ENCODE measurements around the gene KLK7. TPM values are rescaled to one million over a fixed set of nuclear protein-coding genes. Genes with fewer than 3 reads are reported as not detected.

KLK7 gene
- total RNA-seq, 3 donors from 2014 or later, result not detected

DNA sequence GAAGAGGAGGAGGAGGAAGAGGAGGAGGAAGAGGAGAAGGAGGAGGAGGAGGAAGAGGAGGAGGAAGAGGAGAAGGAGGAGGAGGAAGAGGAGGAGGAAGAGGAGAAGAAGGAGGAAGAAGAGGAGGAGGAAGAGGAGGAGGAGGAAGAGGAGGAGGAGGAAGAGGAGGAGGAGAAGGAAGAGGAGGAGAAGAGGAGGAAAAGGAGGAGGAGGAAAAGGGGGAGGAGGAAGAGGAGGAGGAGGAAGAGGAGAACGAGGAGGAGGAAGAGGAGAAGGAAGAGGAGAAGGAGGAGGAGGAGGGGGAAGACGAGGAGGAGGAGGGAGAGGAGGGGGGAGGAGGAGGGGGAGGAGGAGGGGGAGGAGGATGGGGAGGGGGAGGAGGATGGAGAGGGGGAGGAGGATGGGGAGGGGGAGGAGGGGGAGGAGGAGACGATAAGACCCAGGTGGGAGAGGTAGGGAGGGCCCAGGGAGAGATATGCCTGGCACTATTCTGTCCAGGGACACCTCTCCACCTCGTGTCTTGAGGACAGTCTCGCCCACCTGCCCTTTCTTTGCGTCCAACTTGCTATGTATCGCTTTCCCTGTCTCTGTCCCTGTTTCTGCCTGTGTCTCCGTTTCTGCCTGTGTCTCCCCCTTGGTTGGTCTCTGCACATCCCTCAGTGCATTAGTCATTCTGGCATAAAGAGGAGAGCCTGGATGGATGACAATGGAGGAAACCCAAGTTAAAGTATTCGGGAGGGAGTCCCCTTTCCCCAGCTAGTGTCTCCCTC lies 23.8 kb downstream of the KLK7 start:
- intact Hi-C loops (cut with DNase I, micrococcal nuclease), result no loop called here
- H3K36me3 ChIP-seq (ENCODE audit: low read depth), result no peaks in the 10 kb centered on the region
- no peak for ATAC-seq
- TF ChIP-seq, protein P1, sequence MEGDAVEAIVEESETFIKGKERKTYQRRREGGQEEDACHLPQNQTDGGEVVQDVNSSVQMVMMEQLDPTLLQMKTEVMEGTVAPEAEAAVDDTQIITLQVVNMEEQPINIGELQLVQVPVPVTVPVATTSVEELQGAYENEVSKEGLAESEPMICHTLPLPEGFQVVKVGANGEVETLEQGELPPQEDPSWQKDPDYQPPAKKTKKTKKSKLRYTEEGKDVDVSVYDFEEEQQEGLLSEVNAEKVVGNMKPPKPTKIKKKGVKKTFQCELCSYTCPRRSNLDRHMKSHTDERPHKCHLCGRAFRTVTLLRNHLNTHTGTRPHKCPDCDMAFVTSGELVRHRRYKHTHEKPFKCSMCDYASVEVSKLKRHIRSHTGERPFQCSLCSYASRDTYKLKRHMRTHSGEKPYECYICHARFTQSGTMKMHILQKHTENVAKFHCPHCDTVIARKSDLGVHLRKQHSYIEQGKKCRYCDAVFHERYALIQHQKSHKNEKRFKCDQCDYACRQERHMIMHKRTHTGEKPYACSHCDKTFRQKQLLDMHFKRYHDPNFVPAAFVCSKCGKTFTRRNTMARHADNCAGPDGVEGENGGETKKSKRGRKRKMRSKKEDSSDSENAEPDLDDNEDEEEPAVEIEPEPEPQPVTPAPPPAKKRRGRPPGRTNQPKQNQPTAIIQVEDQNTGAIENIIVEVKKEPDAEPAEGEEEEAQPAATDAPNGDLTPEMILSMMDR (IDR thresholded peaks at IDR 0.05), result no peak
- DNase-seq, result no peak
- H3K4me1 ChIP-seq (ENCODE audit: low read depth), result no peaks in the 10 kb centered on the region
- no peak overlapping the region for H3K4me3 ChIP-seq
- H3K9me3 ChIP-seq, result no peaks in the 10 kb centered on the region

DNA sequence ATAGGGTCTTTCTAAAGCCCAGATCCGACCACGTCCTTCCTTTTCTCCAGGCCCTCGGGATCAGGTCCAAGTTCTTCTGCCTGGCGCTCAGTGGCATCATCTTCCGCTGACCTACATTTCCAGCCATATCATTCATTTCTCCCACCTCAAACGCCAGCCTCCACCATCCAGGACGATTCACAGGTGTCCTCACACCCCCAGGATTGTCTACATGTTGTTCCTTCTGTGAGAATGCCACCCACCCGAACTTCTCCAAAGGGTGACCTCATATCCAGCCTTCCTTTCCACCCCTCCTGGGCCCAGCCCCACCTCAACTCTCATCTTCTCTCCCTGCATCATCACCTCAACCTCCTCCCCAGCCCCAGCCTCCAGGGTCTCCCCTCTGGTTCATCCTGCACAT lies 26.1 kb downstream of the KLK7 start:
- H3K9me3 ChIP-seq, result no peaks in the 10 kb centered on the region
- ATAC-seq (no peak), DNase-seq (no peak)
- TF ChIP-seq, protein P1 (IDR thresholded peaks at IDR 0.05), result no peak
- H3K4me1 ChIP-seq (ENCODE audit: low read depth), result no peaks in the 10 kb centered on the region
- intact Hi-C loops (cut with DNase I, micrococcal nuclease), result no loop called here
- H3K36me3 ChIP-seq (ENCODE audit: low read depth), result no peaks in the 10 kb centered on the region
- no peak overlapping the region for H3K4me3 ChIP-seq

DNA sequence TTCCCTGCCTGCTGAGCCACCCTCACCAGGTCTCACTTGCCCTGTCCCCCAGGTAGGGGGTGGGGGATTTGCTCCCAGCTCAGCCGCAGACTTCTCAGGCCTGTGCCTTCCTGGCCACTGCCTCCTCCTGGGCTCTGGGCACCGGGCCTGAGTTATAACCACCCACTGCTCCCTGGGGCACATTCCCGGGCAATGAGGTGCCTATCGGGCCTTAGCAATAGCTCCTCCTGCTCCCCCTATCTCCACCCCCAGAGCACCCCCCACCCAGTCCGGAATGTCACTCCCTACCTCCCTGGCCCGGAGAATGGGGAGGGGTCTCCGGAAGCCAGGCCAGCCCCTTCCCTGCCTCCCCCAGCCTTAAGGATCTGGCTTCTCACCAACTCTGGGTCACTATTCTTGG lies 30.8 kb downstream of the KLK7 start, which contains the start of gene KLK5:
TSS of gene KLK5 (minus strand) at position 129 of the 400 bp plus-strand sequence. CDS start 381 bp downstream, outside the sequence.
- Histone ChIP-seq H3K9me3 (no peaks in the 10 kb centered on the region), H3K4me3 (no peak within 1 kb of the TSS), H3K4me1 (ENCODE audit: low read depth) (no peaks in the 10 kb centered on the region), H3K36me3 (ENCODE audit: low read depth) (no peaks in the 10 kb centered on the region)
- ATAC-seq, result no peak
- intact Hi-C loops (cut with DNase I, micrococcal nuclease), result no loop called here
- TF ChIP-seq, protein P1 (IDR thresholded peaks at IDR 0.05), result no peak
- no peak for DNase-seq

DNA sequence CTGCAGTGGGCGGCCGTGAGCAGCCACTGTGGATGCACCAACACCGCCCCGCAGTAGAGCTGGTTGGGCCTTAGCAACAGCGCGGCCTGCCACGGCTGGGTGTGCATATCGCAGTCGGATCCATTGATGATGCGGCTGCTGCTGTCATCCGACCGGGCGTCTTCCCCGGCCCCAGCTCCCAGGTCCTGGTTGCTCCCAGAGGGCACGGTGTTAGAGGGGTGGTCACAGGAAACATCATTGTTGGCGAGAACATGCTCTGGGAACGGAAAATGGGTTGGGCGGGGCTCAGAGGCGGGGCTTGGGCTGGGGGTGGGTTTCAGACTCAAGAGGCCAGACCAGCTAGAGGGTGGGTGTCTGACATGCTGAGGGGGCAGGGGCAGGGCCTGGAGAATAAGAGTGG lies 33.9 kb downstream of the KLK7 start:
- ATAC-seq (no peak), DNase-seq (no peak)

DNA sequence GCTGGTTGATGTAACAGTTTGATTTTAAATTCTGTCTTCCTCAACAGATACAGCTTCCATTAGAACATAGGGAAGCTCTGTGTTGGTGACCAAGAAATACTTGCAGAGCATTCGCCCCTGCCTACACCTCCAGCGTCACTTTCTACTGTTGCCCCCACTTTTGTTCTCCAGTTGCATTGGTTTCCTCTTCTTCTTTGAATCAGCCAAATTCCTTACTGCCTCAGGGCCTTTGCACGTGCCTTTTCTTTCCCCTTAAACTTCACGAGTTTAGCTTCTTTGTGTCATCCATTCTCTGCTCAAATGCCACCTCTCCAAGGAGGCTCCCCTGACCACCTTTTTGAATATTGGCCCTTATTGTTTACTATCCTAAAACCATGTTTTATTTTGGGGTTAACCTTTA lies 36.6 kb downstream of the KLK7 start:
- intact Hi-C loops (cut with DNase I, micrococcal nuclease), result no loop called here
- ATAC-seq (no peak), DNase-seq (no peak)
- no peak overlapping the region for H3K4me3 ChIP-seq
- TF ChIP-seq, protein P1 (IDR thresholded peaks at IDR 0.05), result no peak
- H3K36me3 ChIP-seq (ENCODE audit: low read depth), result no peaks in the 10 kb centered on the region
- H3K4me1 ChIP-seq (ENCODE audit: low read depth), result no peaks in the 10 kb centered on the region
- H3K9me3 ChIP-seq, result no peaks in the 10 kb centered on the region

More for the DNA sequence above, 33.9 kb downstream of the KLK7 start:
- no peaks in the 10 kb centered on the region for H3K36me3 ChIP-seq (ENCODE audit: low read depth)
- no peaks in the 10 kb centered on the region for H3K9me3 ChIP-seq
- TF ChIP-seq, protein P1 (IDR thresholded peaks at IDR 0.05), result no peak
- no peak overlapping the region for H3K4me3 ChIP-seq
- intact Hi-C loops (cut with DNase I, micrococcal nuclease), result no loop called here
- H3K4me1 ChIP-seq (ENCODE audit: low read depth), result no peaks in the 10 kb centered on the region
